Fibroblast of skin of back (primary cell): ENCODE measurements around the gene MRPL24.
"Not testable (repeated sequence)": the region's sequence is repeated elsewhere in the genome, so short reads cannot be mapped to it uniquely, and the experiment has no call there.

ENCODE experiments used
- DNase-seq: peaks from one replicate; pipeline ENCODE4 v3.0.0-alpha.2; 2013

MRPL24 gene

GRCh38 chr1:156760092-156760795, 19.4 kb upstream of the MRPL24 start:
- DNase-seq, result no peak

GRCh38 chr1:156757572-156758253, 16.8 kb upstream of the MRPL24 start:
- not testable (repeated sequence) for DNase-seq

- no peak for DNase-seq
Measured at GRCh38 chr1:156756355-156756754, 15.5 kb upstream of the MRPL24 start.

- DNase-seq, result no peak
Measured at GRCh38 chr1:156755527-156755950, 14.7 kb upstream of the MRPL24 start.

GRCh38 chr1:156754219-156754618, 13.3 kb upstream of the MRPL24 start:
- DNase-seq, result no peak

- no peak for DNase-seq
Measured at GRCh38 chr1:156752843-156753482, 12.1 kb upstream of the MRPL24 start.

- DNase-seq, result peak; percentile 98
Measured at GRCh38 chr1:156751757-156752481, 11.0 kb upstream of the MRPL24 start.

GRCh38 chr1:156751451-156751756, 10.5 kb upstream of the MRPL24 start, which contains the start of gene HDGF:
TSS of gene HDGF (minus strand) at chr1:156751675. CDS start at chr1:156751429, 246 bp downstream.
- no peak for DNase-seq

GRCh38 chr1:156750711-156751450, 10.0 kb upstream of the MRPL24 start:
- peak; percentile 20 for DNase-seq

GRCh38 chr1:156750191-156750672, 9.3 kb upstream of the MRPL24 start:
- DNase-seq, result peak; percentile 32

- DNase-seq, result no peak
Measured at GRCh38 chr1:156749419-156750118, 8.7 kb upstream of the MRPL24 start.

GRCh38 chr1:156748670-156749418, 8.0 kb upstream of the MRPL24 start:
- peak; percentile 44 for DNase-seq

- peak; percentile 30 for DNase-seq
Measured at GRCh38 chr1:156747742-156748669, 7.1 kb upstream of the MRPL24 start.

GRCh38 chr1:156746728-156747631, 6.1 kb upstream of the MRPL24 start:
- peak; percentile 97 for DNase-seq

- DNase-seq, result no peak
Measured at GRCh38 chr1:156746406-156746727, 5.5 kb upstream of the MRPL24 start.

GRCh38 chr1:156745881-156746280, 5.0 kb upstream of the MRPL24 start:
- DNase-seq, result no peak

GRCh38 chr1:156744786-156745419, 4.0 kb upstream of the MRPL24 start:
- no peak for DNase-seq

GRCh38 chr1:156744344-156744743, 3.5 kb upstream of the MRPL24 start:
- no peak for DNase-seq
